IPS-NIHi11 (cell line): ENCODE results near the gene FLT1.

Experiments
- DNase-seq: peaks from one replicate; pipeline ENCODE4 v3.0.0; 2012; ENCODE audit warnings: mixed read lengths, low spot score

Gene FLT1

GRCh38 chr13:28429096-28429495, 65.8 kb downstream of the FLT1 start:
- no peak for DNase-seq

GRCh38 chr13:28426381-28426780, 68.5 kb downstream of the FLT1 start:
- no peak for DNase-seq

GRCh38 chr13:28425793-28426192, 69.1 kb downstream of the FLT1 start:
- DNase-seq: no peak

DNA sequence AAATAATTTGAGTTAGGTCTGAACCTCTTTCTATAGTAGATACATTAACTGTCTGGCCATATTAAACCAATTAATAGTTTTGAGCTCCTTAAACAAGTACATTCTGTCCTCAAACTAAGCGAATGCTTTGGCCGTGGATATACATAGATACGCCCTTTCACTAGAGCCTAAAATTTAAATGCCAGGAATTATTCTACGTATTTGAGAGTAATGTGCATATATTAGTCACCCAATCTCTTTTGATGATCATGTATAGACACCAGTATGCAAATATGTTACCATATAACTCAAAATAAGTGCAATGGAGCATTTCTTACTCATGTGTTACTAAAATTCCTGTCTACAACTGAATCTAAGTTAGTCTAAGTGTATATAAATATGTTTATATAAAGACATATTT, 70.4 kb downstream of the FLT1 start:
- no peak for DNase-seq

DNA sequence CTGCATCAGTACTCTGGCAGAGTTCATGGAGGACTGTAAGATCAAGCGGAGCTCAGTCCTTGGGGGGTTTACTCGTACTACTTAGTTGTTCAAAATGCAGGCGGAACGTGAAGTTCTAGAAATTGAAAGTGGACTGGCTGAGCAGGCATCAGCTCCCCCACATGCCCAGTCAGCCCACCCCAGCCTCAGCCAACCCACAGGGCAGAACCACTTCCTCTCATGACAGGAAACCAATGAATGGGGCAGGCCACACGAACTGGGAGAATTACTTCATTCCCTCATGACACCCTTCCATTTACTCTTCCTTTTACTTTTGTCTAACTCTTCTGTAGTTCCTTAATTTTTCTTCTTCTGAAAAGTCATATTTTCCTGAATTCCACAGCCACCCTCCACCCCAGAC, 71.9 kb downstream of the FLT1 start:
- DNase-seq: no peak

DNA sequence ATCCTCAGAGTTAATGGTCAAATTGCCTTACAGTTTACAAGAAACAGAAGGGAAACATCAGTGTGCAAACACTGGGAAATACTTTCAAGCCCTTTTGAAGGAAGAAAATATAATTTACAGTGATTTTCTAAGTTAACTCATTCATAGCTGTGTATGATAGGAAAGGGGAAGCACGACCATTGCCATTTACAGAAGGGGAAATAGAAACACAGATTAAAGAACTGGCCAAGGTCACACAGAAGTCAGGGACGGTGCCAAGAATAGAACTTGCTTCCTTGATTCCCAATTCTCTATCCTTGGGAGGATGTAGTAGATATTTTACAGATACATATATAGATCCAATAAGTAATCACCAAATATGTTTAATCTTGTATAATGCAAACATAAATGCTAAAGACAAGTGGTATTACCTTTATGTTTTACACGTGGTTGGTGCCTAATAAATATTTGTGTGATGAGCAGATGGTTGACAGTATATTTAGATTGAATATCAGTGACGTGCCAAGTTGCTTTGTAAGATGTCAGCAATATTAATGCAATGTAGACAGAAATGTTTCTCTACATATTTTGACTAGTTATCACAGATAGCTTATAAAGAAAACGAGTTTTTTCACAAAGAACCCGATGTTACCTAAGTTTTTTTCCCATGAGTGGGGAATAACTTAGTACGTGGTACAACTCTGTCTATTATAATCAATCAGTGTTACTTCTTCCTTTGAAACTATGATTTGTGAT, 73.1 kb downstream of the FLT1 start:
- no peak for DNase-seq

DNA sequence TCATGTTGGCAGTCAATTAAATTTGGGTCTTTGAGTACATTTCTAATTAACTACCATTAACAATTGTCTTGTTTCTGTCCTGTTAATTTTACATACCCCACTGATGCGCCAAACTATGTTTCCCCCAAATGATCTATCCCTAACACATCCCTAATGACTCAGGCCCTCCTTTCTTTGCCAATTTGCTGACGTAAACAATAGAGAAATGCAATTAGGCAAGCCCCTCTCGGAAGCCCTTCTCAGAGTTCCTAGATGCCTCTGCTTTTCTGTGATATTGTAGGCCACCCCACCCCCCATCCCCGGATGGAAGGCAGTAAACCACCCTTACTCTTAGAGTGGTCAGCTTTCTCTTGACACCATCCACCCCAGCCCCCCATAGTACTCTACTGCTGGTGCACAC, 74.2 kb downstream of the FLT1 start:
- DNase-seq: no peak

- no peak for DNase-seq
These were observed 78.9 kb downstream of the FLT1 start for GRCh38 chr13:28415994-28416421.

GRCh38 chr13:28413999-28414398, 80.9 kb downstream of the FLT1 start:
- no peak for DNase-seq

DNA sequence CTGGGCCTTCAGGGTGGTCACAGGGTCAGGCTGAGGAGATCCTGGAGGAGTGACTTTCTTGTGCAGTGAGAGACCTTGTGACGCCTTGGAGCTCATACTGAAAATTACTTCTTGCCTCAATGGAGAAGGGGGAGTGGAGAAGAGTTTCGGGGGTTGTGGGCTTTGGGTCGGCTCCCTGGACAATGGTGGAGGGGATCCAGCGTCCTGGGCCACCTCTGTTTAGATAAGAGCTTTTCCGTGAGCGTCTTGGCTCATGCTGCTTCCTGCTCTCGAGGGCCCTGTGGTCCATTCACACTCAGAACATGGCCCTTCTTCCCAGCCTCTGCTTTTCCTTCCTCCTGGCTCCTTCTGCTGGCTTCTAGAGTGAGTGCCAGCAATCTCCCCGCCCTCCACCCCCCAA, 81.9 kb downstream of the FLT1 start:
- DNase-seq: no peak

- DNase-seq: no peak
These were observed 83.0 kb downstream of the FLT1 start for GRCh38 chr13:28411831-28412353.

DNA sequence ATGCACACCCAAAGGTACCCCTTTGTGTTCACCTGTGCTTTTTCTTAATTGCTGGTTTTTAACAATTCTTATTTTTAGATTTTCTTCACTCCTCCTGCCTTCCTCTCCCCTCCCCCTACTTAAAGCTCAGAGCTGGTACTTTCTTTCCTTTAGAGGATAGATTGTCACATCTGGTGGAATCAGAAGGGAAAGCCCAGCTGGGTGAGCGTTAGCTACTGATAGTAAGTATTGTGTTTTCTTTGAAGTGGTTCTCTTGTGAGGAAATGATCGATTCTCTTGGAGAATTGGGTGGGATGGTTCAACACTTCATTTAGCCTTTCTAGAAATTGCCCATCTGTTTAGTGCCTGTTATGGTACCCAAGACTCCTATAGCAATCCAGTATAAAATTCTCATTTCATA, 84.8 kb downstream of the FLT1 start:
- DNase-seq: no peak

DNA sequence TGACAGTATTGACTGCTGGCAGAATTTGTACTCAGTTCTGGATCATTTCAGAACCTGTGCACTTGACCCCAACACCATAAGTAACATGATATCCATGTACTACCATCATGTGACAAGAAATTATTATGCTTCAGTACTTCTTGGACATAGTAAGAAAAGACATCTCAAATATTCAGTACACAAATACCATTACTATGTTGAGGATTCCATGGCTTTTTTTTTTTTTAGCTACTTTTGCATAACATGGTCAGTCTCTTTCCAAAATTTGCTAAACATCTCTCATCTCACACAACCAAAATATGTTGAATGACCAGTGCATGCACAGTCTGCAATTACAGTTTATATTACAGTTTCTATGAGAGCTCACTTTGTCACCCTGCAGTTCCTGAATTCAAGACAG, 85.3 kb downstream of the FLT1 start:
- DNase-seq: no peak

GRCh38 chr13:28408863-28409262, 86.1 kb downstream of the FLT1 start:
- DNase-seq: no peak

DNA sequence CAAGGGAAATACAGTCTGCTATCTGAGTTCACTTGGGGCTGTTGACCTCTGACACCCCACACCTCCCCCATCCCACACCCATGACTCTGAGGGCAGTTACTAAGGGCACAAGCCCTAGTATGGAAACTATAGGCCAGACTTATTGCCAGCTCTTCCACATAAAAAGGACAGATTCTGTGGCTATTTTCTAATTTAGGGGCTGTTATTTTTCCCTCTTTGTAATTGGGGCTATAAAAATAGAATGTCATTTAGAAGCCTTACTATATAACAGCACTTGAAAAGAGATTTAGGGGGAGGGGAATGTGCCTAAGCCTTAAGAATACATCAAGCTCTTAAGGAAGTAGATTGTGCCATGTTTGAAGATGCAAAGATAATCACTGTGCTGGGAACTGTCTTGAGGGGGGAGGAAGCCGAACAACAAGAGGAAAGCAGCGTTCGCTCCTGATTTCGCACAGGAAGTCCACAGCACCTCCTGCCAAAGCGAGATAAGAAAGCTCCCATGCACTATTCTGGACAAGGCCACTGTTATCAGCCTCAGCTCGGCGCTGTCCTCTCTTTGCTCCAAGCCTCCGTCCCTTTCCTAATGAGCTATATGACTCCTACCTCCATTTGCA, 86.6 kb downstream of the FLT1 start:
- DNase-seq: peak; percentile 24

DNA sequence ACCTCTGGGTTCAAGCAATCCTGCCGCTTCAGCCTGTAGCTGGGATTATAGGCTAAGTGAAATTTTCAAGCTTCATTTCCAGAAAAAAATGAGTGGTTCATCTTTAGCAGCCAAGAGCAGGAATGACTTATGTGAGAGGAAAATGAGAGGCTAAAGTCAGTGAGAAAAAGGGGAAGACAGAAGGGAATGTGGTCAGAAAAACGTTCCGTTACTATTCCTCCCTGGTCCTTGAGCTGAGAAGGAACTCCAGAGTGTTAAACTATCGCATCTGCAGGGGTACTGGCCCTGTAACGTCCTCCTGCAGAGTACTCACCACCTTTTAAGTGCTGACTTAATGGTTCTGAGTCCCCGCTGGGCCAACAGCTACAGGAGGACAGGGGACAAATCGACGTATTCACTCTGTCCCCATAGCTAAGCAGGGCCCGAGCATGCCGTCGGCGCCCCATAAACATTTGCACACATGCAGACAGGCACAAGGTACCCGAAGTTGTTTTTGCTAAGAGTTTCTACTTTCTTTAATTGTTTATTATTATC, 88.1 kb downstream of the FLT1 start:
- no peak for DNase-seq

DNA sequence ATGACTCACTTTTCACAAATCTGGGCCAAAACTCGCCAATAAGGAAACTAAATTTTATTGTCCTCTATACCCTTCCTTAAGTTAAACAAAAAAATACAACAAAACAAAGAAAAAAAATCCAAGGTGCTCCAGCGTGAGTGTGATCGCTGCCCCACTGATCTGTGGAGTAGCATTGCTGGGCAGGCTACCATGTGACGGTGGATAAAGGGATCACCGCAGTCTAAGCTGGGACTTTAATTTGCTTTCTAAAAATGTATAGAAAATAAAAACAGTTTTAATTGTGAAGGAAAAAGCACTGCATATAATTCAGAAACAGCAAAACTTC, 92.9 kb downstream of the FLT1 start:
- no peak for DNase-seq

DNA sequence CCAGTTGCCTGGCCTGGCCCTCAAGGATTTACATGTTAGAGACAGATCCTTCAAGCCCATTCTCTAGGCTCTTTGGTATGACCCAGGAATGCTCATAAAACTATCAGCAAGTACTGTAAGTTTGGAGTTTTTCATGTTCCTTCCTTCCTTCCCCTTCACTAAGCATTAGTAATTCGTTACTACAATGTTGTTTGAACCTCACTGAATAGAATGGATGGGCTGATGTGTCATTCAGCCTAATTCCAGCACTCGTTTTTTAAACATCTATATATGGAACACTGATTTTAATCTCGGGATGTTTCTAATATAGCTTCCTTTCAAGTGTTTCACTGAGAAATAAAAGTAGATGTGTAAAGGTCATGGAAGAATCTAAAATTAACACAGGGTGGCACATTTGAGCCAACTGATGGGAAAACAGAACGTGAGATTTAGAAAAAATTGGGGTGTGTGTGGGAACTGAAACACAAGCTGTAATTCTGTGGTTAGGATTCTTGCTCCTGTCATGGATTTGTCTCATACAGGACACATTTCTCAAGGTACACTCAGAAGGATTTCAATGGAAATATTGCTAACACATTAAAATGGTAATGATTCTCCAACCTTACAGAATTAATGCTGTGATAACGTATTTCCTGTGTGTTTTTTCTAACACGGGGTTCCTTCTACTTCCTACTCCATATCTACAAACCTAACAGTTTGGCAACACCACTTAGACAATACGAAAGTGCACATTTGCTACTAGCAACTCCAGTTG, 93.4 kb downstream of the FLT1 start:
- no peak for DNase-seq

DNA sequence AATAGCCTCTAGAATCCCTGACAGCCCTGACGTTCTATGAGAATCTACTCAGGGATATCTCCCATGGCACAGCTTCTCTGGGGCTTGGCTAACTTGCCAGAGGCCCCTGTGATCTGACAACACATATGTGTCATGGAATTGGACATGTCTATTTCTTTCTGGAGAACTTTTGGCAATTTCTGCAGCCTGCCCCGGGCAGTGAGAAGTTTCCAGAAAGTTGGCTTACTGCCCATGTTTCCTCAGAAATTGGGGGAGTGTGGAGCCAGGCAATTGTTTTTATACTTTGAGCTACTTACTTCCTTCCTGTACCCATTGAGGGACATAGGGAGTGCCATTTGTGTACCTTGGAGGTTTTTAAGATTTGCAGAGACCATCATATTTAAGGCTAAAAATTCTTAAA, 98.9 kb downstream of the FLT1 start:
- DNase-seq: no peak

GRCh38 chr13:28394422-28394821, 100.5 kb downstream of the FLT1 start:
- no peak for DNase-seq

DNA sequence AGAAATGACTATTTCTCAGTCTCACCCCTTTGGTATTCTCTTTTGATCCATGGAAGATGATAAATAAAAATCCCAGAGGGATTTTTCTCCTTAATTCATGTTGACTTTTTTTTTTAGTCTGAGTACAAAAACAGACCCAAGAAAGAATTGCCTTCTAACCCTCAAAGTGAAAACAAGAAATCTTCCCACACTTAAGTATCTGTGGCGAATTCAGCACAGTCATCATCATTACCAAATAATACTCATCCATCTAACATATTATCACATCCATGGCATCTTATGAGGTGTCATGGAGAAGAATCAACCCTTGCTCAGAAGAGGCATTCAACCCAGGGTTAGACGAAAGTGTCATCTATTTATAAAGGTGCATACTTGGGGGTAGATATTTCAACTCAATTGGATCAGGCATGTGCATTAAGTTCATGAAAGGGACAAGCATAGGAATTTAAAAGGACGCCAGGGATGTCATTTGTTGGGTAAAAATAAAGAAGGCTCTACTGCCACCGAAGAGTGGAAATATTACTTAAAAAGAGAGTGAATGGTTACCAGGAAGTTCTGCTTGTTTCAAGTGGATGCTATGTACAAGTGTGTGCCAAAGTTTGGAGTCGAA, 101.9 kb downstream of the FLT1 start:
- DNase-seq: no peak

DNA sequence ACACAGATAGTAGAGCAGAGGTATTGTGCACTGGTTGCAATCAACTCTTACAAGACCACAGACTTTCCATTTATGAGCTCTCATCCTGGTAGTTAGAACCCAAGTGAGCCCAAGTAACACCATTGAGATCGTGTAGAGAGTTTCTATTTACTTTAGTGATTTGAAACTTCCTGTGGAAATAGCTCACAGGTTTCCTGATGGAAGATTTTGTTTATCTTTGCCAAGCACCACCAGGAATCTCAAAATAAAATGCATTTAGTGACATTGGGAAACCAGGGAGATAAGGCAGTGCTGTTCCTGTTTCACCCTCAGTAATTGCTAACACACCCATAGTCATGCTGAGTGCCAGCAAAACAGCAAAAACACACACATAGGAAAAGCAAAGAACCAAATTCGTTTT, 102.5 kb downstream of the FLT1 start:
- DNase-seq: no peak
